GM12872 (cell line): Measurements from ENCODE around the gene BICDL1.

Experiments
- TF ChIP-seq, protein P1 (sequence below): IDR thresholded peaks from 3 replicates; pipeline ENCODE4 v1.5.1; 2011; ENCODE audit warnings: low read depth, mild to moderate bottlenecking, low read length, moderate library complexity; ENCODE audit not compliant: insufficient read depth

BICDL1 gene

DNA sequence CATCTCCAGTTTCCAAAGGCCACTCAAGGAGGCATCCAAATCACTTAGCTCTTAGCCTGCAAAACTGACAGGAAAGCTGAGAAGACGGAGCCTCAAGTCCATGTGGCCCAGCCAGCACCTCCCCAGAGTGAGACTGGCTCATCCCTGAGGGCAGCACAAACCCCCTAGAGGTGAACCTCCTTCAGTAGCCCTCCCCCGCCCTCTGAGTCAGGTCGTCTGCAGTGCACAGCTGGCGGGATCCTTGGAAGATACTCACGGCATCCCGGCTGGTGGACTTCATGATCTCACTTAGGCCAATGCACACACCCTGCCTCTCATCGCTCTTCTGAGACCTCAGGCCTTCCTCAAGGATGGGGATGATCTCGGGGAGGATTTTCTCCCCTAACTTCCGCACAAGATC, 151.6 kb downstream of the BICDL1 start:
- TF ChIP-seq, protein P1, sequence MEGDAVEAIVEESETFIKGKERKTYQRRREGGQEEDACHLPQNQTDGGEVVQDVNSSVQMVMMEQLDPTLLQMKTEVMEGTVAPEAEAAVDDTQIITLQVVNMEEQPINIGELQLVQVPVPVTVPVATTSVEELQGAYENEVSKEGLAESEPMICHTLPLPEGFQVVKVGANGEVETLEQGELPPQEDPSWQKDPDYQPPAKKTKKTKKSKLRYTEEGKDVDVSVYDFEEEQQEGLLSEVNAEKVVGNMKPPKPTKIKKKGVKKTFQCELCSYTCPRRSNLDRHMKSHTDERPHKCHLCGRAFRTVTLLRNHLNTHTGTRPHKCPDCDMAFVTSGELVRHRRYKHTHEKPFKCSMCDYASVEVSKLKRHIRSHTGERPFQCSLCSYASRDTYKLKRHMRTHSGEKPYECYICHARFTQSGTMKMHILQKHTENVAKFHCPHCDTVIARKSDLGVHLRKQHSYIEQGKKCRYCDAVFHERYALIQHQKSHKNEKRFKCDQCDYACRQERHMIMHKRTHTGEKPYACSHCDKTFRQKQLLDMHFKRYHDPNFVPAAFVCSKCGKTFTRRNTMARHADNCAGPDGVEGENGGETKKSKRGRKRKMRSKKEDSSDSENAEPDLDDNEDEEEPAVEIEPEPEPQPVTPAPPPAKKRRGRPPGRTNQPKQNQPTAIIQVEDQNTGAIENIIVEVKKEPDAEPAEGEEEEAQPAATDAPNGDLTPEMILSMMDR = no peak

DNA sequence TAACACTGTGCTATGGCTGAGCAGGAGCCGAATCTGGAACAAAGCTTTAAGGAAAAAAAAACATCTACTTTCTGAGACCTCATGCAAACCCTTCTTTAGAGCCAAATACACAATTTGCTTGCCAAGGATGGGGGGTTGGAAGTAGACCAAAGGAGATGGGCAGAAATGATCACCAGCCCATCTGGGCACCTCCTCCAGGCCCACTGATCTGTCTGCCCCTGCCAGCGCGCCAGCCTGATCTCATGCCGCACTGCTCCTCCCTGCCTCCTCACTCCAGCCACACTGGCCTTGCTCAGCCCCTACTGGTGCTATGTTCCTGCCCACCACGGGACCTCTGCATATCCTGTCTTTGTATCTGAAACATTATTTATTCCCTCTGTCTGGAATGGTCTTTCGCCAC, 152.3 kb downstream of the BICDL1 start:
- TF ChIP-seq, protein P1 = no peak

DNA sequence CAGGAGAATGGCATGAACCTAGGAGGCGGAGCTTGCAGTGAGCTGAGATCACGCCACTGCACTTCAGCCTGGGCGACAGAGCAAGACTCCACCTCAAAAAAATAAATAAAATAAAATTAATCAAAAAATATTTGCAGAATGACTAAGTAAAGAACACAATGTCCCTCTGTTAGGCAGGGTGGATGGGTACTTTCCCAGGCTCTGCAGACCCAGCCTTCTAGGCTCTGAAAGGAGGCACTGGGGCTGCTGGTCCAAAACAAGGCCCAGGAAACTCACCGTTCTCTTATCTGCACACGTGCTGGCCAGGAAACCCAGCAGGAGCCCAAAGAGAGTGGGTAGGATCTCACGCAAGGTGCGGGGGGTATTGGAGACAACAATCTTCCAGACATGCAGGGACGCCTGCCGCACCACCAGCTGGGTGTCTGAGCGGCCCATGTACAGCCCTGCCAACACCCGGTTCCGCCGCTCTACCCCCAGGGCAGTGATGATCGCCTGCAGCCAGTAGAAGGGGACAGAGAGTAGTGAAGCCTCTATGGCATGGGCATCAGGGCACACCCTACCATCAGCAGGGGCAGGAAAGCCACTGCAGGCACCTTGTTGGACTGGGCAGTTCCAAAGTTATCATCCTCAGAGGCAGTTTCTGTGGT, 153.3 kb downstream of the BICDL1 start:
- TF ChIP-seq, protein P1 = no peak
